ENCODE measurements around the gene SMIM21.

SMIM21 gene

GRCh38 chr18:75427603-75428002 lies at the start of gene SMIM21:
Gene SMIM21, minus strand, starts transcription at chr18:75427703. Its CDS starts 140 bp downstream, at chr18:75427563.
- DNase-seq (ENCODE audit: low spot score) = no peak

- DNase-seq (ENCODE audit: low spot score) = no peak
Measured at GRCh38 chr18:75475228-75475627, 47.7 kb upstream of the SMIM21 start.

- DNase-seq (ENCODE audit: low spot score) = no peak
Measured at GRCh38 chr18:75474332-75474731, 46.8 kb upstream of the SMIM21 start.

GRCh38 chr18:75473316-75473715 lies 45.8 kb upstream of the SMIM21 start:
- no peak for DNase-seq (ENCODE audit: low spot score)

- no peak for DNase-seq (ENCODE audit: low spot score)
Measured at GRCh38 chr18:75472906-75473305, 45.4 kb upstream of the SMIM21 start.

GRCh38 chr18:75472396-75472795 lies 44.9 kb upstream of the SMIM21 start:
- DNase-seq (ENCODE audit: low spot score) = no peak

- no peak for DNase-seq (ENCODE audit: low spot score)
Measured at GRCh38 chr18:75471850-75472249, 44.3 kb upstream of the SMIM21 start.

GRCh38 chr18:75467851-75468250 lies 40.3 kb upstream of the SMIM21 start:
- DNase-seq (ENCODE audit: low spot score) = no peak

- DNase-seq (ENCODE audit: low spot score) = no peak
Measured at GRCh38 chr18:75467281-75467795, 39.8 kb upstream of the SMIM21 start.

- no peak for DNase-seq (ENCODE audit: low spot score)
Measured at GRCh38 chr18:75464356-75464755, 36.9 kb upstream of the SMIM21 start.

- no peak for DNase-seq (ENCODE audit: low spot score)
Measured at GRCh38 chr18:75462178-75462832, 34.8 kb upstream of the SMIM21 start.

- no peak for DNase-seq (ENCODE audit: low spot score)
Measured at GRCh38 chr18:75456199-75456631, 28.7 kb upstream of the SMIM21 start.

- no peak for DNase-seq (ENCODE audit: low spot score)
Measured at GRCh38 chr18:75455249-75456198, 28.0 kb upstream of the SMIM21 start.

GRCh38 chr18:75454022-75454795 lies 26.7 kb upstream of the SMIM21 start:
- no peak for DNase-seq (ENCODE audit: low spot score)

- DNase-seq (ENCODE audit: low spot score) = no peak
Measured at GRCh38 chr18:75450906-75451305, 23.4 kb upstream of the SMIM21 start.

GRCh38 chr18:75441896-75442295 lies 14.4 kb upstream of the SMIM21 start:
- DNase-seq (ENCODE audit: low spot score) = no peak

GRCh38 chr18:75439348-75439747 lies 11.8 kb upstream of the SMIM21 start:
- DNase-seq (ENCODE audit: low spot score) = no peak

GRCh38 chr18:75438891-75439290 lies 11.4 kb upstream of the SMIM21 start:
- DNase-seq (ENCODE audit: low spot score) = no peak

- DNase-seq (ENCODE audit: low spot score) = no peak
Measured at GRCh38 chr18:75437979-75438378, 10.5 kb upstream of the SMIM21 start.

GRCh38 chr18:75433098-75433497 lies 5.6 kb upstream of the SMIM21 start:
- no peak for DNase-seq (ENCODE audit: low spot score)

- DNase-seq (ENCODE audit: low spot score) = no peak
Measured at GRCh38 chr18:75429975-75430374, 2.5 kb upstream of the SMIM21 start.

GRCh38 chr18:75428490-75428889 lies 987 bp upstream of the SMIM21 start:
- DNase-seq (ENCODE audit: low spot score) = no peak

Measured in hematopoietic multipotent progenitor cell treated with erythropoietin and hydrocortisone succinate and interleukin-3 and kit ligand, for 15 days (in vitro differentiated cells).